ENCODE results near the gene MAK. TPM values are rescaled to one million over a fixed set of nuclear protein-coding genes. Genes with fewer than 3 reads are reported as not detected.
"Not testable (repeated sequence)": the region's sequence is repeated elsewhere in the genome, so short reads cannot be mapped to it uniquely, and the experiment has no call there.

MAK gene
- total RNA-seq, 2 donors from 2014 or later, result 0.18 to 0.35 TPM

DNA sequence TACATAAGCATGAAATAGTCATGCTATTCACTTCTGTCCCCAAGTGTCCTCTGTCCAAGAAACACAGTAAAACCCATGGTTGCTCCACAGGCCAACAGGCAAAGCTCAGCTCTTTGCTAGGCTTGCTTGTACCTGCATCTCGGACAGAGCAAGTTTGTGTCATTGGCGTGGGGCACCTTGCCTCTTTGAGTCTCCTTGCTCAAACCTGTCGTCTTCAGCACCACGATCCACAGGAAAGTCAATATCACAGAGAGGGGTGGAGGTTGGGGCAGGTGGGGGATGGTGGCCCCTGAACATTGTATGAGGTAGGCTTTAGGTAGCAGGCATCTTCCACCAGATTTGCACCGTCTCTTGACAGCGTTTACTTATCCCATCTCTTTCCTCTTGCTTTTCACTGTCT is 94.8 kb downstream of the MAK start:
- peaks cover 22% of the 10 kb centered on the region for H3K4me1 Mint-ChIP-seq
- Histone ChIP-seq H3K27me3 (ENCODE audit: control insufficient read depth, insufficient read depth, low read length, poor library complexity, severe bottlenecking) (no peaks in the 10 kb centered on the region), H3K9me3 (ENCODE audit: control insufficient read depth, low read length) (peaks cover 8% of the 10 kb centered on the region), H3K27ac (ENCODE audit: low read depth, low read length) (no peak overlapping the region), H3K4me3 (ENCODE audit: low read length) (no peak overlapping the region), H3K9ac (ENCODE audit: extremely low read depth, low read length, poor library complexity, severe bottlenecking) (no peak overlapping the region), H3K36me3 (ENCODE audit: control insufficient read depth, insufficient read depth, low read length) (peaks cover 1% of the 10 kb centered on the region), H3K4me1 (ENCODE audit: control insufficient read depth, insufficient read depth, low read length) (no peaks in the 10 kb centered on the region)
- no peaks in the 10 kb centered on the region for H3K9me3 Mint-ChIP-seq
- DNase-seq, result no peak
- peaks cover 15% of the 10 kb centered on the region for H3K36me3 Mint-ChIP-seq (ENCODE audit: low read depth)
- no peaks in the 10 kb centered on the region for H3K27me3 Mint-ChIP-seq (ENCODE audit: insufficient read depth)
- H3K4me3 Mint-ChIP-seq, result no peak overlapping the region
- TF ChIP-seq, protein P1, sequence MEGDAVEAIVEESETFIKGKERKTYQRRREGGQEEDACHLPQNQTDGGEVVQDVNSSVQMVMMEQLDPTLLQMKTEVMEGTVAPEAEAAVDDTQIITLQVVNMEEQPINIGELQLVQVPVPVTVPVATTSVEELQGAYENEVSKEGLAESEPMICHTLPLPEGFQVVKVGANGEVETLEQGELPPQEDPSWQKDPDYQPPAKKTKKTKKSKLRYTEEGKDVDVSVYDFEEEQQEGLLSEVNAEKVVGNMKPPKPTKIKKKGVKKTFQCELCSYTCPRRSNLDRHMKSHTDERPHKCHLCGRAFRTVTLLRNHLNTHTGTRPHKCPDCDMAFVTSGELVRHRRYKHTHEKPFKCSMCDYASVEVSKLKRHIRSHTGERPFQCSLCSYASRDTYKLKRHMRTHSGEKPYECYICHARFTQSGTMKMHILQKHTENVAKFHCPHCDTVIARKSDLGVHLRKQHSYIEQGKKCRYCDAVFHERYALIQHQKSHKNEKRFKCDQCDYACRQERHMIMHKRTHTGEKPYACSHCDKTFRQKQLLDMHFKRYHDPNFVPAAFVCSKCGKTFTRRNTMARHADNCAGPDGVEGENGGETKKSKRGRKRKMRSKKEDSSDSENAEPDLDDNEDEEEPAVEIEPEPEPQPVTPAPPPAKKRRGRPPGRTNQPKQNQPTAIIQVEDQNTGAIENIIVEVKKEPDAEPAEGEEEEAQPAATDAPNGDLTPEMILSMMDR (conservative IDR thresholded peaks at IDR 0.05), result no peak
- H3K27ac Mint-ChIP-seq, result no peak overlapping the region
- 86% methylated on average over 6 of the region's 6 CpGs; no CpG with 5 or more reads in 1 of the 2 experiments for WGBS, 2 experiments (ENCODE audit: insufficient coverage in 1 of 2, insufficient read length in 1 of 2)

DNA sequence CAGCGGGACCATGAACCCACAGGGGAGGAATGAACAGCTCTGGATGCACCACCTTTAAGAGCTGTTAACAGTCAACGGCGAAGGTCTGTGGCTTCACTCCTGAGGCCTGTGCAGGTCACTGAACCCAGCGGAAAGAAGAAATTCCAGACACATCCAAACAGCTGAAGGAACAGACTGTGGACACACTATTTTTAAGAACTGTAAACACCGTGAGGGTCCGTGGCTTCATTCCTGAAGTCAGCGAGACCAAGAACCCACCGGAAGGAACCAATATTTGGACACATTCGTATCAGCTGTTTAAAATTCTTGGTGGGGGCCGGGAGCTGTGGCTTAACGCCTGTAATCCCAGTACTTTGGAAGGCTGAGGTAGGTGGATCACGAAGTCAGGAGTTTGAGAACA is 96.1 kb downstream of the MAK start:
- Histone ChIP-seq H3K9me3 (ENCODE audit: control insufficient read depth, low read length) (peaks cover 8% of the 10 kb centered on the region), H3K27me3 (ENCODE audit: control insufficient read depth, insufficient read depth, low read length, poor library complexity, severe bottlenecking) (no peaks in the 10 kb centered on the region), H3K9ac (ENCODE audit: extremely low read depth, low read length, poor library complexity, severe bottlenecking) (no peak overlapping the region), H3K4me3 (ENCODE audit: low read length) (no peak overlapping the region), H3K27ac (ENCODE audit: low read depth, low read length) (no peak overlapping the region), H3K36me3 (ENCODE audit: control insufficient read depth, insufficient read depth, low read length) (peaks cover 6% of the 10 kb centered on the region), H3K4me1 (ENCODE audit: control insufficient read depth, insufficient read depth, low read length) (no peaks in the 10 kb centered on the region)
- Mint-ChIP-seq H3K27ac (peak overlapping the region; percentile 30), H3K4me3 (no peak overlapping the region), H3K9me3 (no peaks in the 10 kb centered on the region), H3K36me3 (ENCODE audit: low read depth) (peaks cover 18% of the 10 kb centered on the region), H3K27me3 (ENCODE audit: insufficient read depth) (no peaks in the 10 kb centered on the region), H3K4me1 (peaks cover 20% of the 10 kb centered on the region)
- TF ChIP-seq, protein P1 (conservative IDR thresholded peaks at IDR 0.05), result no peak
- 94 to 96% methylated on average over 11 to 12 of the region's 12 CpGs for WGBS, 2 experiments (ENCODE audit: insufficient coverage in 1 of 2, insufficient read length in 1 of 2)
- no peak for DNase-seq

DNA sequence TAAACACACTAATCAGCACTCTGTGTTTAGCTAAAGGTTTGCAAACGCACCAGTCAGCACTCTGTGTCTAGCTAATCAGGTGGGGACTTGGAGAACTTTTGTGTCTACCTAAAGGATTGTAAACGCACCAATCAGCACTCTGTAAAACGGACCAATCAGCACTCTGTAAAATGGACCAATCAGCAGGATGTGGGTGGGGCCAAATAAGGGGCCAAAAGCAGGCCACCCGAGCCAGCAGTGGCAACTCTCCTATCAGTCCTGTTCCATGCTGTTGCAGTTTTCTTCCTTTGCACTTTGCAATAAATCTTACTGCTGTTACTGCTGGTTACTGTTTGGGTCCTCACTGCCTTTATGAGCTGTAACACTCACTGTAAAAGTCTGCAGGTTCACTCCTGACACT is 96.7 kb downstream of the MAK start:
- H3K9me3 Mint-ChIP-seq; H3K27me3 ChIP-seq (ENCODE audit: control insufficient read depth, insufficient read depth, low read length, poor library complexity, severe bottlenecking); H3K4me1 ChIP-seq (ENCODE audit: control insufficient read depth, insufficient read depth, low read length); H3K27me3 Mint-ChIP-seq (ENCODE audit: insufficient read depth); H3K27ac Mint-ChIP-seq; H3K36me3 ChIP-seq (ENCODE audit: control insufficient read depth, insufficient read depth, low read length); DNase-seq; H3K9me3 ChIP-seq (ENCODE audit: control insufficient read depth, low read length); H3K4me3 Mint-ChIP-seq; H3K27ac ChIP-seq (ENCODE audit: low read depth, low read length); H3K9ac ChIP-seq (ENCODE audit: extremely low read depth, low read length, poor library complexity, severe bottlenecking); H3K4me3 ChIP-seq (ENCODE audit: low read length): not testable (repeated sequence)
- H3K4me1 Mint-ChIP-seq, result peaks cover 14% of the 10 kb centered on the region
- peaks cover 18% of the 10 kb centered on the region for H3K36me3 Mint-ChIP-seq (ENCODE audit: low read depth)
- 93 to 97% methylated on average over 4 of the region's 4 CpGs for WGBS, 2 experiments (ENCODE audit: insufficient coverage in 1 of 2, insufficient read length in 1 of 2)

DNA sequence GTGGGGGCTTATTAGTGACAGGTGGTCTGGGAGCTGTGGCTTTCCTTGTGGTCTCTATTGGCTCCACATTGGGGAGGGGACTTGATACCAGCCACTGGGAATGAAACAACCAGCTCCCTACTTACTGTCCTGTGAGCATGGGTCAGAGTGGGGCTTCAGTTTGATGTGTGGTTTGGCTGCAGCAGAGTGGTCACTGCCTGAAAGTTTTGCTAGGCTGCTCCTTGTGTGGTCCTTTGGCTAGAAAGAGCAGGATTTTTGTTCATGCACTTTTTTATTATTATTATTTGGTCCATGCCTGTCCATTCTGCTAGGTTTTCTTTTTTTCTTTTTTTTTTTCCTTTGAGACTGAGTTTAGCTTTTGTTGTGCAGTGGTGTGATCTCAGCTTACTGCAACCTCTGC is 98.3 kb downstream of the MAK start:
- Histone ChIP-seq H3K36me3 (ENCODE audit: control insufficient read depth, insufficient read depth, low read length) (peaks cover 6% of the 10 kb centered on the region), H3K4me3 (ENCODE audit: low read length) (no peak overlapping the region), H3K9me3 (ENCODE audit: control insufficient read depth, low read length) (peaks cover 8% of the 10 kb centered on the region), H3K4me1 (ENCODE audit: control insufficient read depth, insufficient read depth, low read length) (no peaks in the 10 kb centered on the region), H3K9ac (ENCODE audit: extremely low read depth, low read length, poor library complexity, severe bottlenecking) (no peak overlapping the region), H3K27me3 (ENCODE audit: control insufficient read depth, insufficient read depth, low read length, poor library complexity, severe bottlenecking) (no peaks in the 10 kb centered on the region), H3K27ac (ENCODE audit: low read depth, low read length) (no peak overlapping the region)
- Mint-ChIP-seq H3K27ac (no peak overlapping the region), H3K9me3 (no peaks in the 10 kb centered on the region), H3K4me1 (peaks cover 2% of the 10 kb centered on the region), H3K4me3 (no peak overlapping the region), H3K36me3 (ENCODE audit: low read depth) (peaks cover 18% of the 10 kb centered on the region), H3K27me3 (ENCODE audit: insufficient read depth) (no peaks in the 10 kb centered on the region)
- TF ChIP-seq, protein P1 (conservative IDR thresholded peaks at IDR 0.05), result no peak
- no peak for DNase-seq
